Vagina (tissue), 2 donors: ENCODE results near the gene UBXN4.

Experiments
- CTCF ChIP-seq, 3 experiments: fragments of 450-650 bp in 2 of 3; fragments of 200-600 bp in 1 of 3; sonication (generic) in 1 of 3; IDR thresholded peaks; one replicate each; pipeline ENCODE4 v1.5.1; 2017 to 2019; ENCODE audit warnings: antibody characterized with exemption in 3 of 3, mild to moderate bottlenecking in 2 of 3, moderate library complexity in 2 of 3
- POLR2A ChIP-seq, 2 donors: fragments of 450-650 bp; IDR thresholded peaks; one replicate each; pipeline ENCODE4 v1.6.1; 2017; ENCODE audit warnings: antibody characterized with exemption in 2 of 2, mild to moderate bottlenecking in 2 of 2, moderate library complexity in 2 of 2

GRCh38 chr2:135709992-135710391 is 31.7 kb upstream of the UBXN4 start:
- TF ChIP-seq CTCF (IDR thresholded peaks at IDR 0.05) (peak; percentile 85 to 97 (median 85)), POLR2A (IDR thresholded peaks at IDR 0.05) (no peak)
